Activated CD8-positive, alpha-beta memory T cell treated with anti-CD3 and anti-CD28 coated beads, Interleukin-2, amount 50 U/mL, for 1 hour (primary cell): Measurements from ENCODE around the gene CCDC81.

ENCODE experiments used
- DNase-seq: peaks from one replicate; pipeline ENCODE4 v3.0.0-alpha.2; 2020; ENCODE audit errors: extremely low read depth

The CCDC81 gene

GRCh38 chr11:86440305-86440716, 65.6 kb downstream of the CCDC81 start:
- no peak for DNase-seq

- no peak for DNase-seq
Measured at GRCh38 chr11:86440843-86441242, 66.2 kb downstream of the CCDC81 start.

- no peak for DNase-seq
Measured at GRCh38 chr11:86442420-86442819, 67.7 kb downstream of the CCDC81 start.

DNA sequence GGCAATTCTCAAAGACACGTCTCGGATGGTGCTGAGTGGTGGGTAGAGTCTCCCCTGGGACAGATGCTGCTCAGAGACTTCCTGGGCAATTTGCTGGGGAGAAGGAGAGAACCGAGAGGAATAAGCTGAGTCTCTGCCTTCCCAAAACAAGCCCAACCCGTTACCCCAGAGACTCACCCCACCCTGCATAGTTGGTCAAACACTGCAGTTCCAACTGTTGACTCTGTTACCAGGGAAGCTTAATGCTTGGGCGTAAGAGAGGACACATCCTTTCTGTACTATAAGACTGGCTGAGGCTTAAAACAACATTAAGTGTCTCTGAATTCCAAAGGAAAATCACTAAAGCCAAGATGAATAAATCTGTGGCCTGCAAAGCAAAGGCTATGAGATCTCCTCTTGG, 68.1 kb downstream of the CCDC81 start:
- DNase-seq: no peak

GRCh38 chr11:86443415-86443814, 68.7 kb downstream of the CCDC81 start:
- no peak for DNase-seq

GRCh38 chr11:86444981-86445380, 70.3 kb downstream of the CCDC81 start:
- DNase-seq: no peak

DNA sequence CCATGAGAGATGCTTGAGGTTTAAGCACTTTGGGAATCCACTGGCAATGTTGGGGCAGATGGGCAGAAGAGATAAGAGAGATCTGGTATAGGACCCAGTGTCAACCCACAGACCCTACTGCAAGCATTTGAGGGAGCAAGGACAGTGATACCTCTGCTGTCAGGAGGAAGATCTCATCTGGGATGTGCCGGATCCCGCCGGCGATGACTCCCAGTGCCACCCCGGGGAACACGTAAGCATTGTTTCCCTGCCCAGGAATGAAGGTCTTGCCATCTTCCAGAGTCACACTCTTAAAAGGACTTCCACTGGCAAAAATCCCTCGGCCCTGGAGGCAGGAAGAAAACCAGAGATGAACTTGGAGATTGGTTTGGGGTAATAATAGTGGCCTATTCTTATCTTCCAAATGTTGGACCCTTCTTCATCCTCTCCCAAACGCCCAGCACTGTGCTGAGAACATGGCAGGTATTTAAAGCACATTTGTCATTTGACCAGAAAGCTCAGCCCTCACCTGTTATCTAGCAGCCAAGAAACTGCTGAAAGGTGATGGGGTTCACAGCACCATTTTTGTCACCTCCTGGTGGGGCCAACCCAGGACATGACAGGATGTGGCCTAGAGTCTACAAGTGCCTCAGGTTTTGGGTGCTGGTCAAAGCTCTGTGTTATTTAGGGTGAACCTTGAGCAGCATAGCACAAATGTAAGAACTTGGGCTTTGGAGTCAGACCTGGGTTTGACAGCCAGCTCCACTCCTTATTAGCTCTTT, 71.7 kb downstream of the CCDC81 start:
- no peak for DNase-seq

- no peak for DNase-seq
Measured at GRCh38 chr11:86446924-86447285, 72.2 kb downstream of the CCDC81 start.

DNA sequence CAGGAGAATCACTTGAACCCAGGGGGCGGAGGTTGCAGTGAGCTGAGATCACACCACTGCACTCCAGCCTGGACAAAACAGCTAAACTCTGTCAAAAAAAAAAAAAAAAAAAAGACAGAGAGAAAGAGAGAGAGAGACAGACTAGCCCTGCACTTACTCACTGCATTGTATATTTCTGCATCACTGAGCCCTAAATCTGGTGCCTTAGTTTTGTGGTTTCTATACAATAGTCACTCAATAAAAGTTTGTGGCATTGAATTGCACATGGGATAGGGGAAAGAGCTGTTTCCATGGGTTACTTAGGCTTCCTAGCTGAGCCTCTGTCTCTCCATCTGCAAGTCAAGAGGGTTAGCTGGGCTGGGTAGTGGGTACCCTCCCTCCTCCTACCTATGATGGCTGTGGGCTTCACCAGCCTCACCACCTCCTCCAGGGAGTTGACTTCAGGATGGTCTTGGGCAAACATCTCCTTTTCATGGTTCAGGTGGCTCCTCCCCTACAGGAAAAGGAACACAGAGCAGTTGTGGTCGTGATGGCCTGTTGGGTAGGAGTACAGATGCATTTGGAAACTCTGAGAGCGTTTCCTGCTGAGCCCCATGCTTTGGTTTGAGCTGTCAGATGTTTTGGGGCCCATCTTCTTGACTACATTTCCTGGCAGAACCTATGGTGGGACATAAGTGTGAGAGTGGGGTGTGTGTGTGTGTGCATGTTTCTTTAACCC, 73.2 kb downstream of the CCDC81 start:
- DNase-seq: no peak

DNA sequence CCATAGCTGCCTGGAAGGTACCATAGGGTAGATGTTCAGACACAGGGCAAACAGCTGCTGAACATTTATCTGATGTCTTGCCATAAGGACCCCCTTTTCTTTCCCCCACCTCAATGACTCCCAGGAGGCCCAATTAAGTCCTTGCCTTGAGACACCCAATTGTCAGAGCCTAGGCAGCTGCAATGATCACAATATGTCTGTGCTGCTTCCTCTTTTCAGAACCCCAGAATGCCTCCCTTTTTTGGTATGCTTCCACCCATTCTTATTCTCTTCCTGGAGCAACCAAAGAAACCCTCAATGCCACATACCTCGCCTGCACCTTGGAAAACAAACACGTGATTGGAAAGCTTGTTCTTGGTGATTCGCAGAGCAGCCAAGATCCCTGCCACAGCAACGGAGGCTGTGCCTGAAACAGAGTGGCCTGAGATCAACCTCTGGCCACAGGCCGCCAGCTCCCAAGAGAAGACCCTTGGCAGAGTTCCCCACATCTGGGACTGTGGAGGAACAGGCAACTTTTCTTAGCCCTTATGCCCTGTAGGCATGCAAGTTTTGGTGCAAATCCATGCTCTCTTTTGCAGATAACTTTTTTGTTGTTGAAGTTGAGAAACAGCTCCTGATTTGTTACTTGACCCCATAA, 75.4 kb downstream of the CCDC81 start:
- no peak for DNase-seq

DNA sequence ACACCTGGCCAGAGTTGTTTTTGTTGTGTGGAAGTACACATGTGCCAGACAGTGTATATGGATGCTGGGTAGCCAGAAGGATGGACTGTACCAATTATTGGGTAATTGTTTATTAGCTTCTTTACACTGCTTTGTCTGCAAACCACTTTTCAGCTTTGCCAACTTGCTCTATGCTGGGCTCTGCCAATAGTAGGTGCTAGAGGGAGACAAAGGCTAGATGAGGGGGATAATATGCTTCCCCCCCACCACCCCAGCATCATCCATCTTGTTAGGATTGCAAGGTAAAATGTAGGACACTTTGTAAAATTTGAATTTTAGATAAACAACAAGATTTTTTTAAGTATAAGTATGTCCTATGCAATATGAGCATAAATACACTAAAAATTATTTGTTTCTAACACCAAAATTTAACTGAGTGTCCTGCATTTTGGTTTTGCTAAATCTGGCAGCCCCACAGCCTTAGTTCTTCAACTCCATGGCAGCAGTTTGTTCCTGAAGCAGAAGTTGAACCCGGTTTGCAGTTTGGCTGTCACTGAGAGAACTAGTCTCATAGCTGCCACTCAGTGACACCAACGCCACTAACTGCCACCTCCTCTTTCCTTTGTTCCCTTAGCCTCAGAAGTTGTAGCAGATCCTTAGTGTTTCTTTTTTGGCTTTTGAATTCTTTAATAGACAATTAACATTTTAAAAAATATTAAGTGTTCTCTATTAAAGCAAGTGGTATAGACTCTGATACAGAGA, 78.8 kb downstream of the CCDC81 start:
- no peak for DNase-seq

DNA sequence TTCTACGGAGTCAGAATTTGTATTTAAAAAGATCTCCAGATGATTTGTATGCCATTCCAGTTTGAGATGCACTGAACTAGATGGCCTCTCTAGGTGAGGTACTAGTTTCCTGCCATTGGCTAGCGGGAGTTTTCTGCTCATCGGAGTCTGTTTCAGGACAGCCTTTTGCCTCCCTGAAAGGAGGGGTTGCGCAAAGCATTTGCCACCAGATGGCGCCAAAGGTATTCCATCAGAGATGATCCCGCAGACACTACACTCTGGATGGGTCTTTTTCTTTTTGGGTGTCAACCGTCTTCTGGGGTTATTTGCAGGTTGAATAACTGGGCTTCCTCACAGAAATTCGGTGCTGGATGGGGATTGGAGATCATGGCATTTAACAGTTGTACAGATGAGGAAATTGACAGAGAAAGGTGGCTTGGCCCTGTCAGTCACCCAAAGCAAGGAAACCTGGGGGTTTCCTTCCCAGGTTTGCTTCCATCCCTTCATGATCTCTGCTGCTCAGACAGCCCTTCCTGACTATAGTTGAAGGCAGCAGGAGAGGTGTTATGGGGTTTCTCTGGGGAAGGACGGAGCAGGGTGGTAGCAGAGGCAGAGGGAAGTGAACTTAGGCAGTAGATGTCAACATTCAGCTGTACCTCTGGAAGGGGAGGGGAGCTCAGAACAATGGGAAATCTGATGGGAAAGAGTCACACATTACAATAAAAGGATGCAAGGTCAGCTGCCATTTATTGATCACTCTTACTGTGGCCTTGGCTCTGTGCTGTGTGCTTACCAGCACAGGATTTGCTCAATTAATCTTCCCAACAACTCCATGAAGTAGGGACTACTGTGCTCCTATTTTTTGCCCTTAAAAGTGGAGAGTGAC, 81.6 kb downstream of the CCDC81 start:
- peak; percentile 11 for DNase-seq

GRCh38 chr11:86458294-86459001, 83.8 kb downstream of the CCDC81 start:
- no peak for DNase-seq

DNA sequence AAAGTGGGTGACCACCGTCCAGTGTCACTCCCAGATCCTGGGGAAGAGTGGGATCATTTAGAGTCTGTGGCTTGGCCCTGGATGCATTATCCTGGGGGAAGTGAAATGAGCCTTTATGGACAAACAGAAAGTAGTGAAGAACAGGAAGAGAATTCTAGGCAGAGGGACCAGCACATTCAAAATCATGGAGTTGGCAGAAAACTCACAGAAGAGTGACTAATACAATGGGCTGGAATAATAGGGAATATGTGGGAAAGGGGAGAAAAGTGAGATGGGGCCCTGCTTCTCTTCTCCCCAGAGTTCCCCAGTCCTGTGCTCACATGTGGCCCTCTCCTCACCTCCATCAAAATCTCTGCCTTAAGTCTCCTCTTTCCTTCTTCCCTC, 84.3 kb downstream of the CCDC81 start:
- no peak for DNase-seq

DNA sequence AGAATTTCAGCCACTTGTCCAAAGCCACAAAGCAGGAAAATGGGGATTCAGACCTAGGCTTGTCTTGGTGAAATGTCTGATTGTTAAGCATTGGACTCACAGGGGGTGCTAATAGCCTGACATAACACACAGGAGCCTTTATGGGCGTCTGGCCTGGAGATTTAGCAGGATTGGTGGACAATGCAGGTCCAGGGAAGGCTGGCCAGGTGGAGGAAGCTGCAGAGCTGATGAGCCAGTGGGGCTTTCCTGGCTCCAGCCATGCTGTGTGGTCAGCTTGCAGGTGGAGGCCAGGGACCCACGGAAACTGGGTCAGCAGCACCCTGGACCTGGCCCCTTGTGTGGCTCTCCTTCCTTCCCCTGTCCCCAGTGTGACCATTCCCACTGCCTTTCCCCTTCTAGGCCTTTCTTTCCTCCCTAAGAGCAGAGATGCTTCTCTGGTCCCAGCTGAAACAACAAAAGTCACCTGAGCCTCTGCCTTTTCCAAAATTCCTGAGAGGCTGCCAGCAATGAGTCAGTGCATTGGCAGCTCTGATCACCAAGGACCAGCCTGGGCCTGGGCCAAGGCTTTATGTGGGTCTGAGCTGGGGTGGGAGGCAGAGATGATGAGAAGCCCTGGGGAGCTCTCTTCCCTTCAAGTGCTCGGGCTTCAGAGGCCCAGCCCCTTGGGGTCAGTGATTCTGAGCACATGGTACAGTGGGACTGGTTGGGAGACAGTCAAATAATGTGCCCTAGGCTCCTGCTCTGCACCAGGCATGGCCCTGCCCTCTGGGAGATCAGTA, 85.2 kb downstream of the CCDC81 start:
- DNase-seq: no peak

DNA sequence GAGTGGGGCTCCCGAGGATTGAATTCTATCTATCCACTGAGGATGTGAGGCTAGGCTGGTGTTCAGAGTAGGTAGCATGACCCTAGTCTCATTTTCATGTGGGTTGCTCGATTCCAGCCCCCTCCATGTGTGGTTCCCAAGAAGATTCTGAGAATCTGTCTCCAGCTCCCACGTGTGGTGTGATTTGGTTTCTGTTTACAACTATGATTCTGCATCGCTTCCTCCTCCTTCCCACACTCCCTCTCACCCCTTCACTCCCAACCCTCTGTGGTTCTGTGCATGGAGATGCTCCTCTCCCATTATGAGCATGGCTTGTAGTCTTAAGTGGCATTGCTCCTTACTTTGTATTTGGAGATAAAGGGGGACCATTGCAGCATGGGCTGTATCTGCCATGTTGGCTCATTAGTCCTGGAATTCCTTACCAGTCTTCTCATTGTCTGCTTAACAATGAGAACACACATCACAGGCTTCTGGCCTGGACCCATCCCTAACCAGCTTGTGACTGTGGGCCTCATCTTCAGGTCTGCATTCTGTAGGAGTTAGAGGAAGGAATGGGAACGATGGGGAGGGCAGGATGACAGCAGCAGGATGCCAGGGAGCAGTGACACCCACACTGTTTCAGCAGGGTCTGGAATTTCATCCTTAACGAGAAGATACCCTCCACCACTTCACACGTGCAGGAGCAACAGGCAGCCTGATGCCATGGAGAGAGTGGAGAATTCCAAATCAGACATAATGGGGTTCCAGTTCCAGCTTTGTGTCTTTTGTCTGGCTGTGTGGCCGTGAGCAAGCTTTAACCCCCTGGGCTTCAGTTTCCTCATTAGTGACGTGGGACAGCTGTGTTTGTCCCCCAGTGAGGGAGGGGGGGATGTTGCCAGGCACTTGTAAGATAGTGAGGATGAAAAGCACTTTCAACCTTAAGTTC, 86.0 kb downstream of the CCDC81 start:
- DNase-seq: no peak

GRCh38 chr11:86461892-86462291, 87.2 kb downstream of the CCDC81 start:
- no peak for DNase-seq

- no peak for DNase-seq
Measured at GRCh38 chr11:86463120-86463519, 88.4 kb downstream of the CCDC81 start.

DNA sequence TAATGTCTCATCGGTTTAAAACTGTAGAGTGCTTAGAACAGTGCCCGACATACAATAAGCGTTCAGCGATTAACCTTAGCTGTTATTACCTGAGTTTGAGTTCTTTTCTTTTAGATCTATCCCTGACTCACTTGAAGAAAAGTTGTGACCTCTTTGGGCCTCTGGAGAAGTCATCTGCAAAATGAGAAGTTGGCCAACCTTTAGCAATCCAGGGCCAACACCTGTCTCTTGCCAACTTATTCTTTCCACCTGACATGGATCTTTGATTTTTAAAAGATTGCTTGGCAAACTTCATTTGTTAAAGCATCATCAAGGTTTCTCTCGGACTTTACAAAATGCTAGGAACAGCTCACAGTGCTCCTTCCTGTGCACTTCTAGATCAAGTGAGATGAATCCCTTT, 89.3 kb downstream of the CCDC81 start:
- DNase-seq: no peak
